WTC11 (cell line): Measurements from ENCODE around the gene GRAP2. TPM values are rescaled to one million over a fixed set of nuclear protein-coding genes. Genes with fewer than 3 reads are reported as not detected.
"Not testable (repeated sequence)": the region's sequence is repeated elsewhere in the genome, so short reads cannot be mapped to it uniquely, and the experiment has no call there.

Source experiments
- ATAC-seq: fragments of 200-7000 bp; cut with Tn5 transposase; 2 replicates; pipeline ENCODE4 v1.10.0; 2021; ENCODE audit warnings: mild to moderate bottlenecking, moderate library complexity
- CTCF ChIA-PET: fragments of 300-600 bp; sonication (Branson Sonifier 250); formaldehyde crosslinking; loops from one replicate; lab custom pipeline; 2021; ENCODE audit warnings: antibody characterized with exemption; lab: Charles Lee
- POLR2A ChIA-PET: fragments of 350-600 bp; sonication (Branson Sonifier 250); formaldehyde crosslinking; loops from one replicate; lab custom pipeline; 2021; ENCODE audit warnings: antibody characterized with exemption; lab: Charles Lee
- DNase-seq: peaks from one replicate; pipeline ENCODE4 v3.0.0; 2021; ENCODE audit warnings: low spot score
- H3K27ac Mint-ChIP-seq: 2 replicates; pipeline ENCODE4 v1.8.0; 2021; ENCODE audit warnings: mixed read lengths
- H3K27me3 Mint-ChIP-seq: 2 replicates; pipeline ENCODE4 v1.8.0; 2021; ENCODE audit warnings: low read depth, mild to moderate bottlenecking, moderate library complexity, mixed read lengths
- H3K36me3 Mint-ChIP-seq: 2 replicates; pipeline ENCODE4 v1.8.0; 2021; ENCODE audit warnings: mixed read lengths
- H3K4me1 Mint-ChIP-seq: 2 replicates; pipeline ENCODE4 v1.8.0; 2022; ENCODE audit warnings: mixed read lengths
- H3K4me3 Mint-ChIP-seq: 2 replicates; pipeline ENCODE4 v1.8.0; 2021; ENCODE audit warnings: mild to moderate bottlenecking, moderate library complexity, mixed read lengths
- H3K9me3 Mint-ChIP-seq: 2 replicates; pipeline ENCODE4 v1.8.0; 2021; ENCODE audit warnings: mixed read lengths
- AR ChIP-seq: fragments of 250-450 bp; sonication (Bioruptor Pico); IDR thresholded peaks from 2 replicates; pipeline ENCODE4 v1.9.0; 2021; ENCODE audit warnings: mild to moderate bottlenecking
- CDX4 ChIP-seq: fragments of 250-450 bp; sonication (Bioruptor Pico); IDR thresholded peaks from 2 replicates; pipeline ENCODE4 v1.9.0; 2021; ENCODE audit warnings: moderate library complexity, mild to moderate bottlenecking, inconsistent platforms, borderline replicate concordance
- CREB1 ChIP-seq: sonication (generic); formaldehyde crosslinking; IDR thresholded peaks from 2 replicates; pipeline ENCODE4 v1.8.0; 2023; ENCODE audit warnings: mild to moderate bottlenecking, missing genetic modification reagents
- GTF2I ChIP-seq: fragments of 250-450 bp; sonication (Bioruptor Pico); conservative IDR thresholded peaks from 2 replicates; pipeline ENCODE4 v1.4.0; 2021; ENCODE audit warnings: mild to moderate bottlenecking
- MAX ChIP-seq: sonication (generic); formaldehyde crosslinking; IDR thresholded peaks from 2 replicates; pipeline ENCODE4 v1.8.0; 2022; ENCODE audit warnings: mild to moderate bottlenecking, missing genetic modification reagents
- MLX ChIP-seq: sonication (generic); formaldehyde crosslinking; IDR thresholded peaks from 2 replicates; pipeline ENCODE4 v1.8.1; 2023; ENCODE audit warnings: mild to moderate bottlenecking, missing genetic modification reagents, moderate library complexity
- NR1H2 ChIP-seq: sonication (generic); formaldehyde crosslinking; IDR thresholded peaks from 2 replicates; pipeline ENCODE4 v1.9.0; 2021; ENCODE audit warnings: mild to moderate bottlenecking, moderate library complexity, missing genetic modification reagents
- NR3C1 ChIP-seq: sonication (generic); formaldehyde crosslinking; conservative IDR thresholded peaks from 2 replicates; pipeline ENCODE4 v1.8.1; 2023; ENCODE audit warnings: low read depth, mild to moderate bottlenecking, missing genetic modification reagents
- TEAD1 ChIP-seq: sonication (generic); formaldehyde crosslinking; IDR thresholded peaks from 2 replicates; pipeline ENCODE4 v1.8.0; 2022; ENCODE audit warnings: mild to moderate bottlenecking, missing genetic modification reagents
- ZBTB21 ChIP-seq: sonication (generic); formaldehyde crosslinking; IDR thresholded peaks from 2 replicates; pipeline ENCODE4 v1.8.1; 2023; ENCODE audit warnings: mild to moderate bottlenecking, missing genetic modification reagents, borderline replicate concordance
- ZBTB43 ChIP-seq: sonication (generic); formaldehyde crosslinking; IDR thresholded peaks from 2 replicates; pipeline ENCODE4 v1.8.1; 2023; ENCODE audit warnings: mild to moderate bottlenecking, missing genetic modification reagents
- ZNF281 ChIP-seq: sonication (generic); formaldehyde crosslinking; IDR thresholded peaks from 2 replicates; pipeline ENCODE4 v1.8.0; 2023; ENCODE audit warnings: mild to moderate bottlenecking, missing genetic modification reagents
- ZNF532 ChIP-seq: fragments of 250-450 bp; sonication (Bioruptor Pico); IDR thresholded peaks from 2 replicates; pipeline ENCODE4 v1.9.0; 2021; ENCODE audit warnings: mild to moderate bottlenecking, borderline replicate concordance
- total RNA-seq: library from RNA; stranded (reverse); gene quantifications from 3 replicates; pipeline ENCODE4 v1.2.3, GENCODE V29; 2021

GRAP2 gene
- total RNA-seq, 1 experiment from 2014 or later, result 0.33 TPM

- TF ChIP-seq ZNF532 (CRISPR knock-in tag) (no peak), TEAD1 (no peak)
Measured at GRCh38 chr22:39949964-39950737, 49.3 kb downstream of the GRAP2 start (continued).

- POLR2A ChIA-PET, DNase-seq, H3K27me3 Mint-ChIP-seq, H3K36me3 Mint-ChIP-seq, ATAC-seq, H3K9me3 Mint-ChIP-seq, H3K4me3 Mint-ChIP-seq, H3K27ac Mint-ChIP-seq: not testable (repeated sequence)
- peaks cover 23% of the 10 kb centered on the region for H3K4me1 Mint-ChIP-seq
- CTCF ChIA-PET, result interaction anchor here (1.2 kb wide), 1 partner anchor 9 kb away, joined by 4 read pairs; no protein-coding TSS in a partner anchor
Measured at GRCh38 chr22:39951603-39952293, 50.9 kb downstream of the GRAP2 start.

GRCh38 chr22:39952347-39952746, 51.5 kb downstream of the GRAP2 start:
- Mint-ChIP-seq H3K4me1 (peaks cover 23% of the 10 kb centered on the region), H3K4me3 (no peak overlapping the region), H3K36me3 (no peaks in the 10 kb centered on the region), H3K27me3 (peaks cover 6% of the 10 kb centered on the region; the same call in 1 of the 2 replicates), H3K27ac (no peak overlapping the region), H3K9me3 (no peaks in the 10 kb centered on the region)
- ATAC-seq (no peak), DNase-seq (no peak)
- POLR2A ChIA-PET, result no interaction called here
- TF ChIP-seq ZBTB43 (CRISPR knock-in tag) (no peak), ZBTB21 (CRISPR knock-in tag) (no peak), NR3C1 (CRISPR knock-in tag) (no peak), ZNF281 (CRISPR knock-in tag) (no peak), MLX (CRISPR knock-in tag) (no peak), NR1H2 (no peak), MAX (CRISPR knock-in tag) (no peak), AR (CRISPR knock-in tag) (no peak), CDX4 (CRISPR knock-in tag) (no peak), GTF2I (CRISPR knock-in tag) (no peak), CREB1 (CRISPR knock-in tag) (no peak)
- CTCF ChIA-PET, result interaction anchor here (1.2 to 2.3 kb wide), 5 partner anchors 9 to 418 kb away, joined by 4 to 38 read pairs (median 9); no protein-coding TSS in a partner anchor
